ENCODE measurements around the gene RAB10.
"Not testable (repeated sequence)": the region's sequence is repeated elsewhere in the genome, so short reads cannot be mapped to it uniquely, and the experiment has no call there.

The RAB10 gene

GRCh38 chr2:26033818-26034636, at the start of gene RAB10:
Gene RAB10, plus strand, starts transcription at chr2:26034084. Its CDS starts 525 bp downstream, at chr2:26034609.
- Histone ChIP-seq H3K4me3 (ENCODE audit: low read depth in 1 of 5, low read length in 5 of 5) (peak within 1 kb of the TSS; percentile 95 to 100 (median 97)), H3K36me3 (ENCODE audit: control insufficient read depth in 5 of 5, insufficient read depth in 5 of 5, low read length in 5 of 5) (no peaks in the 10 kb centered on the region), H3K27me3 (ENCODE audit: control insufficient read depth in 5 of 5, insufficient read depth in 4 of 5, low read length in 5 of 5) (peaks cover 0 to 5% (median 0%) of the 10 kb centered on the region in 5 donors), H3K9ac (ENCODE audit: low read length in 5 of 5) (peak within 1 kb of the TSS; percentile 86 to 100 (median 95)), H3K27ac (ENCODE audit: low read depth, low read length) (peak within 1 kb of the TSS; percentile 93), H3K4me1 (ENCODE audit: control insufficient read depth in 5 of 5, insufficient read depth in 5 of 5, low read length in 5 of 5) (peaks cover 9 to 39% (median 31%) of the 10 kb centered on the region in 5 donors), H3K9me3 (ENCODE audit: control insufficient read depth in 5 of 5, low read length in 5 of 5) (no peaks in the 10 kb centered on the region)

- H3K9ac ChIP-seq (ENCODE audit: low read length in 5 of 5), result no peak overlapping the region
- H3K36me3 ChIP-seq (ENCODE audit: control insufficient read depth in 5 of 5, insufficient read depth in 5 of 5, low read length in 5 of 5), result no peaks in the 10 kb centered on the region
- H3K27me3 ChIP-seq (ENCODE audit: control insufficient read depth in 5 of 5, insufficient read depth in 4 of 5, low read length in 5 of 5), result no peaks in the 10 kb centered on the region
- H3K4me3 ChIP-seq (ENCODE audit: low read depth in 1 of 5, low read length in 5 of 5), result no peak overlapping the region
- peaks cover 0 to 9% (median 0%) of the 10 kb centered on the region in 5 donors for H3K4me1 ChIP-seq (ENCODE audit: control insufficient read depth in 5 of 5, insufficient read depth in 5 of 5, low read length in 5 of 5)
- H3K27ac ChIP-seq (ENCODE audit: low read depth, low read length), result no peak overlapping the region
- H3K9me3 ChIP-seq (ENCODE audit: control insufficient read depth in 5 of 5, low read length in 5 of 5), result no peaks in the 10 kb centered on the region
Observed at GRCh38 chr2:25988134-25988533, 45.8 kb upstream of the RAB10 start.

GRCh38 chr2:25989154-25989553, 44.7 kb upstream of the RAB10 start:
- no peaks in the 10 kb centered on the region for H3K36me3 ChIP-seq (ENCODE audit: control insufficient read depth in 5 of 5, insufficient read depth in 5 of 5, low read length in 5 of 5)
- no peaks in the 10 kb centered on the region for H3K9me3 ChIP-seq (ENCODE audit: control insufficient read depth in 5 of 5, low read length in 5 of 5)
- H3K9ac ChIP-seq (ENCODE audit: low read length in 5 of 5), result no peak overlapping the region
- peaks cover 0 to 9% (median 0%) of the 10 kb centered on the region in 5 donors for H3K4me1 ChIP-seq (ENCODE audit: control insufficient read depth in 5 of 5, insufficient read depth in 5 of 5, low read length in 5 of 5)
- H3K4me3 ChIP-seq (ENCODE audit: low read depth in 1 of 5, low read length in 5 of 5), result no peak overlapping the region
- H3K27ac ChIP-seq (ENCODE audit: low read depth, low read length), result no peak overlapping the region
- H3K27me3 ChIP-seq (ENCODE audit: control insufficient read depth in 5 of 5, insufficient read depth in 4 of 5, low read length in 5 of 5), result no peaks in the 10 kb centered on the region

GRCh38 chr2:25991965-25992364, 41.9 kb upstream of the RAB10 start:
- no peak overlapping the region for H3K9ac ChIP-seq (ENCODE audit: low read length in 5 of 5)
- H3K9me3 ChIP-seq (ENCODE audit: control insufficient read depth in 5 of 5, low read length in 5 of 5), result no peaks in the 10 kb centered on the region
- H3K36me3 ChIP-seq (ENCODE audit: control insufficient read depth in 5 of 5, insufficient read depth in 5 of 5, low read length in 5 of 5), result no peaks in the 10 kb centered on the region
- no peak overlapping the region for H3K4me3 ChIP-seq (ENCODE audit: low read depth in 1 of 5, low read length in 5 of 5)
- H3K27ac ChIP-seq (ENCODE audit: low read depth, low read length), result no peak overlapping the region
- no peaks in the 10 kb centered on the region for H3K27me3 ChIP-seq (ENCODE audit: control insufficient read depth in 5 of 5, insufficient read depth in 4 of 5, low read length in 5 of 5)
- H3K4me1 ChIP-seq (ENCODE audit: control insufficient read depth in 5 of 5, insufficient read depth in 5 of 5, low read length in 5 of 5), result peaks cover 0 to 9% (median 0%) of the 10 kb centered on the region in 5 donors

GRCh38 chr2:25992556-25992955, 41.3 kb upstream of the RAB10 start:
- Histone ChIP-seq H3K27ac (ENCODE audit: low read depth, low read length) (no peak overlapping the region), H3K36me3 (ENCODE audit: control insufficient read depth in 5 of 5, insufficient read depth in 5 of 5, low read length in 5 of 5) (no peaks in the 10 kb centered on the region), H3K4me3 (ENCODE audit: low read depth in 1 of 5, low read length in 5 of 5) (no peak overlapping the region), H3K27me3 (ENCODE audit: control insufficient read depth in 5 of 5, insufficient read depth in 4 of 5, low read length in 5 of 5) (no peaks in the 10 kb centered on the region), H3K4me1 (ENCODE audit: control insufficient read depth in 5 of 5, insufficient read depth in 5 of 5, low read length in 5 of 5) (peaks cover 0 to 9% (median 0%) of the 10 kb centered on the region in 5 donors), H3K9ac (ENCODE audit: low read length in 5 of 5) (no peak overlapping the region), H3K9me3 (ENCODE audit: control insufficient read depth in 5 of 5, low read length in 5 of 5) (no peaks in the 10 kb centered on the region)

GRCh38 chr2:25993049-25993448, 40.8 kb upstream of the RAB10 start:
- Histone ChIP-seq H3K4me1 (ENCODE audit: control insufficient read depth in 5 of 5, insufficient read depth in 5 of 5, low read length in 5 of 5) (peaks cover 0 to 9% (median 0%) of the 10 kb centered on the region in 5 donors), H3K36me3 (ENCODE audit: control insufficient read depth in 5 of 5, insufficient read depth in 5 of 5, low read length in 5 of 5) (no peaks in the 10 kb centered on the region), H3K4me3 (ENCODE audit: low read depth in 1 of 5, low read length in 5 of 5) (no peak overlapping the region), H3K9ac (ENCODE audit: low read length in 5 of 5) (no peak overlapping the region), H3K27ac (ENCODE audit: low read depth, low read length) (no peak overlapping the region), H3K9me3 (ENCODE audit: control insufficient read depth in 5 of 5, low read length in 5 of 5) (no peaks in the 10 kb centered on the region), H3K27me3 (ENCODE audit: control insufficient read depth in 5 of 5, insufficient read depth in 4 of 5, low read length in 5 of 5) (no peaks in the 10 kb centered on the region)

- peaks cover 0 to 9% (median 2%) of the 10 kb centered on the region in 5 donors for H3K4me1 ChIP-seq (ENCODE audit: control insufficient read depth in 5 of 5, insufficient read depth in 5 of 5, low read length in 5 of 5)
- H3K4me3 ChIP-seq (ENCODE audit: low read depth in 1 of 5, low read length in 5 of 5), result no peak overlapping the region
- no peaks in the 10 kb centered on the region for H3K9me3 ChIP-seq (ENCODE audit: control insufficient read depth in 5 of 5, low read length in 5 of 5)
- H3K36me3 ChIP-seq (ENCODE audit: control insufficient read depth in 5 of 5, insufficient read depth in 5 of 5, low read length in 5 of 5), result no peaks in the 10 kb centered on the region
- no peak overlapping the region for H3K27ac ChIP-seq (ENCODE audit: low read depth, low read length)
- no peaks in the 10 kb centered on the region for H3K27me3 ChIP-seq (ENCODE audit: control insufficient read depth in 5 of 5, insufficient read depth in 4 of 5, low read length in 5 of 5)
- no peak overlapping the region for H3K9ac ChIP-seq (ENCODE audit: low read length in 5 of 5)
Observed at GRCh38 chr2:25994509-25994908, 39.4 kb upstream of the RAB10 start.

- H3K4me1 ChIP-seq (ENCODE audit: control insufficient read depth in 5 of 5, insufficient read depth in 5 of 5, low read length in 5 of 5), result peaks cover 1 to 24% (median 22%) of the 10 kb centered on the region in 5 donors
- H3K9me3 ChIP-seq (ENCODE audit: control insufficient read depth in 5 of 5, low read length in 5 of 5), result no peaks in the 10 kb centered on the region
- no peak overlapping the region for H3K27ac ChIP-seq (ENCODE audit: low read depth, low read length)
- no peak overlapping the region for H3K4me3 ChIP-seq (ENCODE audit: low read depth in 1 of 5, low read length in 5 of 5)
- H3K27me3 ChIP-seq (ENCODE audit: control insufficient read depth in 5 of 5, insufficient read depth in 4 of 5, low read length in 5 of 5), result no peaks in the 10 kb centered on the region
- no peak overlapping the region for H3K9ac ChIP-seq (ENCODE audit: low read length in 5 of 5)
- H3K36me3 ChIP-seq (ENCODE audit: control insufficient read depth in 5 of 5, insufficient read depth in 5 of 5, low read length in 5 of 5), result no peaks in the 10 kb centered on the region
Observed at GRCh38 chr2:25996844-25997243, 37.0 kb upstream of the RAB10 start.

GRCh38 chr2:25998816-25999383, 35.0 kb upstream of the RAB10 start:
- not testable (repeated sequence) for H3K9me3 ChIP-seq (ENCODE audit: control insufficient read depth in 5 of 5, low read length in 5 of 5); H3K4me3 ChIP-seq (ENCODE audit: low read depth in 1 of 5, low read length in 5 of 5); H3K27ac ChIP-seq (ENCODE audit: low read depth, low read length); H3K9ac ChIP-seq (ENCODE audit: low read length in 5 of 5); H3K36me3 ChIP-seq (ENCODE audit: control insufficient read depth in 5 of 5, insufficient read depth in 5 of 5, low read length in 5 of 5); H3K27me3 ChIP-seq (ENCODE audit: control insufficient read depth in 5 of 5, insufficient read depth in 4 of 5, low read length in 5 of 5)
- peaks cover 4 to 36% (median 33%) of the 10 kb centered on the region in 5 donors for H3K4me1 ChIP-seq (ENCODE audit: control insufficient read depth in 5 of 5, insufficient read depth in 5 of 5, low read length in 5 of 5)

GRCh38 chr2:25999406-25999805, 34.5 kb upstream of the RAB10 start:
- H3K27me3 ChIP-seq (ENCODE audit: control insufficient read depth in 5 of 5, insufficient read depth in 4 of 5, low read length in 5 of 5); H3K9ac ChIP-seq (ENCODE audit: low read length in 5 of 5); H3K4me3 ChIP-seq (ENCODE audit: low read depth in 1 of 5, low read length in 5 of 5); H3K27ac ChIP-seq (ENCODE audit: low read depth, low read length); H3K9me3 ChIP-seq (ENCODE audit: control insufficient read depth in 5 of 5, low read length in 5 of 5); H3K36me3 ChIP-seq (ENCODE audit: control insufficient read depth in 5 of 5, insufficient read depth in 5 of 5, low read length in 5 of 5): not testable (repeated sequence)
- peaks cover 4 to 36% (median 33%) of the 10 kb centered on the region in 5 donors for H3K4me1 ChIP-seq (ENCODE audit: control insufficient read depth in 5 of 5, insufficient read depth in 5 of 5, low read length in 5 of 5)
